Measurements from ENCODE around the gene ZBTB20. TPM values are rescaled to one million over a fixed set of nuclear protein-coding genes. Genes with fewer than 3 reads are reported as not detected.
"Not testable (repeated sequence)": the region's sequence is repeated elsewhere in the genome, so short reads cannot be mapped to it uniquely, and the experiment has no call there.

ZBTB20 gene
- total RNA-seq, 1 donor from 2014 or later, result 84.2 TPM

GRCh38 chr3:114824014-114824413 is 323.1 kb downstream of the ZBTB20 start:
- intact Hi-C loops (cut with DNase I), result loop anchor here (10.0 kb wide), 1 partner anchor 871 kb away; no protein-coding TSS in a partner anchor
- no peak for DNase-seq (ENCODE audit: low spot score)

- no peak for DNase-seq (ENCODE audit: low spot score)
- intact Hi-C loops (cut with DNase I), result loop anchor here (10.0 kb wide), 1 partner anchor 872 kb away; no protein-coding TSS in a partner anchor
Observed at GRCh38 chr3:114823061-114823460, 324.0 kb downstream of the ZBTB20 start.

- intact Hi-C loops (cut with DNase I), result no loop called here
- DNase-seq (ENCODE audit: low spot score), result no peak
Observed at GRCh38 chr3:114816052-114816451, 331.0 kb downstream of the ZBTB20 start.

GRCh38 chr3:114812541-114813238 is 334.4 kb downstream of the ZBTB20 start:
- DNase-seq (ENCODE audit: low spot score); intact Hi-C loops (cut with DNase I): not testable (repeated sequence)

DNA sequence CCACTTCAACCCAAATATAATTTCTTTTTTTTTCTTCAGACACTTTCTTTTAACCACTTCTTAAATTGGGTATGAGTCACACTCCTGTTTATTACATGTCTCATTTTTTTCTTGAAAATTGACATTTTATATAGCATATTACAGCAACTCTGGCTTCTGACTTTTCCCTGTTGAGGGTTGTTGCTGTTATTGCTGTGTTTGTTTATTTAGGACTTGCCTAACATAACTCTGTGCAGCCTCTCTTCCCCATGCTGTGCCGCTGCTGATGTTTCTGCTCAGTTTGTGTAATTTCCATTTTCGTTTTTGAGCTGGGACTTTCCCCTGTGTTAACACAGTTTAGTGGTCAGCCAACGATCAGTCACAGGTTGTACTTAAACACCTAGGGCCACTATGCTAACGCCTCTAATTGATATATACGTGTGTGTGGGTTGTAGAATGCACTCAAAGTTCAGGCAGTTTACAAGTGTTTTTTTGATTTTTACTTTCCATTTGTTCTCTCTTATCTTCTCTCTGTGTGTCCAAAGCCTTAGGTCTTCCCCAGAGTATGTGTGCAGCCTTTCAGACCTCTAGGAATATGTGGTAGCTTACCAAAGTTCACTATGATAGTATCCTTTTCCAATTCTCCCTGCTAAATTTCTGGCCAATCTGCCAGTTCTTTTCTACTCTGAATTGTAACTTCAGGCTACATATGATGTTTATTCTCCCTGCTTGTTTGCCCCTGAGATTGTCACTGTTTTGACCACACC is 337.2 kb downstream of the ZBTB20 start:
- intact Hi-C loops (cut with DNase I), result loop anchor here (10.0 kb wide), 1 partner anchor 125 kb away; no protein-coding TSS in a partner anchor
- no peak for DNase-seq (ENCODE audit: low spot score)

DNA sequence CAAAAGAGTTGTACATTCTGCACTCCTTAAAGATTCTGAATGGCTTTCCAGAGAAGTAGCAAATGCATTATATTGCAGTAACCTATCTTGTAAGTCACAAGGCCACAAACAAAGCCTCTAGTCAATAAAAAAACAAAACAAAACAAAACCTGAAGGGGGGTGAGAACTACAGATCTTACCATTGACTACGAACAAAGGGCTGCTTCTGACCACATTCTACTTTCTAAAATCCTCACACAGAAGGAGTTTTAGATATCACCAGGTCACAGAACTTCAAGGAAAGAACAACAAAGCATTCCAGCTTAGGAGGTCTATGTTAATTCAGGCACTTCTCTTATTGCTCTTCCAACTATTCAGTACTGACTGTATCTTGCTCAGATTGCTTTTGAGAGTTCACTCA is 343.0 kb downstream of the ZBTB20 start:
- intact Hi-C loops (cut with DNase I), result loop anchor here (5.0 to 10.0 kb wide), 2 partner anchors 119 to 177 kb away; no protein-coding TSS in a partner anchor
- no peak for DNase-seq (ENCODE audit: low spot score)

- no peak for DNase-seq (ENCODE audit: low spot score)
- intact Hi-C loops (cut with DNase I), result loop anchor here (5.0 to 10.0 kb wide), 2 partner anchors 118 to 176 kb away; no protein-coding TSS in a partner anchor
Observed at GRCh38 chr3:114803042-114803695, 343.9 kb downstream of the ZBTB20 start.

- intact Hi-C loops (cut with DNase I), result loop anchor here (5.0 to 10.0 kb wide), 2 partner anchors 116 to 173 kb away; no protein-coding TSS in a partner anchor
- no peak for DNase-seq (ENCODE audit: low spot score)
Observed at GRCh38 chr3:114800272-114801031, 346.6 kb downstream of the ZBTB20 start.

- no peak for DNase-seq (ENCODE audit: low spot score)
- intact Hi-C loops (cut with DNase I), result loop anchor here (5.0 to 10.0 kb wide), 2 partner anchors 115 to 173 kb away; no protein-coding TSS in a partner anchor
Observed at GRCh38 chr3:114799816-114800215, 347.3 kb downstream of the ZBTB20 start.

DNA sequence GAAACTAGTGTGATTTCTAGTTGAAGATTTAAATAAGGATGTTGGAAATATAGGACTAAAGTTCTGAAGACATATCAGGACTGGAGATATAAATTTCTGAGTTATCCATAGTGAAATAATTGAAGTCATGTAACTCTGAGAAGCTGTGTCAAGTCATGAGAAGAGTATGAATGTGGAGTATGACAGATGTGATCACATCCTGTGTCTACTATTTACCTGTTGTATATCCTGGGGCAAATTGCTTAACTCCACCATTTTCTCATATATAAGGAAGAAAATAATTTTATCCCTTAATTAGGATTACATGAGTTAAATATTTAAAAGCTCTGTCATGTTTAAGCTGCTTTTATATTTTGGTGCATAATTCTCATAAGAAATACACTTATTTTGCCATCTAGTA is 350.3 kb downstream of the ZBTB20 start:
- intact Hi-C loops (cut with DNase I), result no loop called here
- DNase-seq (ENCODE audit: low spot score), result no peak

GRCh38 chr3:114794894-114795630 is 352.0 kb downstream of the ZBTB20 start:
- intact Hi-C loops (cut with DNase I), result no loop called here
- no peak for DNase-seq (ENCODE audit: low spot score)

DNA sequence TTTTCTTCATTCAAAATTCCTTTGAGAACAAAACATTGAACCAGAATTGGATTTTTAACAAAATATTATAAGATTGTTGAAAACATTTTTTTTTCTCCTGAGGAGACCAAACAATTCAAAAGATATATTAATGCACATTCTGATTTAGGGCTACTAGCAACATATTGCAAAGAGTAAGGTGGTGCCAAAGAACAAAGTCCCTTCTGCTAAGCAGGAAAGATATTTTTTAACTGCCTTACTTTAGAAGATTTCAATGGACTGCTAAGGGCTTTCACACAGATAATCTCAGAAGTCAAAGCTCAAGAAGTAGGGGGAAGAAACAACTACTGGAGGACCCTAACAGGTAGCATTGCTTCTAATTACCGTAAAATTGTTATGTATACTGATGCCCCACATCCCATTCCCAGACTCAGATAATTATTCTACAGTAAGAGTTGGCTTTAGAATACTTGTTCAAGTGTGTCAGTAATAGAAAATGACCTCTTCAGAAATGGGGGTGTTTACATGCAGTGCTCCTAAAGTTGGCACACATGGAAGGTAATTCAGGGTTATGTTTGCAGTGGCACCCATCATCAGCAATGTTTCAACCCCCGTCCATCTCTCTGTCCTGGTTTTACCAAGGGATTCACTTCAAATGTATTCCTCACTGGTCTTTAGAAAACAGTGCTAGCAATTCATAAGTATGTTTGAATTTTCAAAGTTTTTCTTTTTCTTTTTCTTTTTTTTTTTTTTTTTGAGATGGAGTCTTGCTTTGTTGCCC is 354.7 kb downstream of the ZBTB20 start:
- DNase-seq (ENCODE audit: low spot score), result no peak
- intact Hi-C loops (cut with DNase I), result no loop called here

DNA sequence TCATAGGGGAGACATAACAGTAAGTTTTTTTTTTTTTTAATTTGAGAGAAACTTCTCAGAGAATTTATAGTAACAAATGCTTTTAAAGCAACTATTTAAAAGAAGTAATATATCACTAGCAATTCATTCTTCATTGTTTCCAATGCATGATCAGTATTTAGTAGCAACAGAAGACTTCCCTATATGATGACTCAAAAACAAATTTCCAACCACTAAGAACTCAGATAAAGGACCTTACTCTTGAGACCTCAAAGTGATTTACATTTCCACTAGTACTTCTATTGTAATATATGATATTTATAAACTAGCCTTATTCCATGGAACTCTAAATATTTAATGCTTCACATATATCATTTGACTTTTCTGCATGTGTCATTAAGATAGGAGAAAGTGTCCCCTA is 356.3 kb downstream of the ZBTB20 start:
- no peak for DNase-seq (ENCODE audit: low spot score)
- intact Hi-C loops (cut with DNase I), result no loop called here

GRCh38 chr3:114789803-114790202 is 357.3 kb downstream of the ZBTB20 start:
- DNase-seq (ENCODE audit: low spot score), result no peak
- intact Hi-C loops (cut with DNase I), result no loop called here

DNA sequence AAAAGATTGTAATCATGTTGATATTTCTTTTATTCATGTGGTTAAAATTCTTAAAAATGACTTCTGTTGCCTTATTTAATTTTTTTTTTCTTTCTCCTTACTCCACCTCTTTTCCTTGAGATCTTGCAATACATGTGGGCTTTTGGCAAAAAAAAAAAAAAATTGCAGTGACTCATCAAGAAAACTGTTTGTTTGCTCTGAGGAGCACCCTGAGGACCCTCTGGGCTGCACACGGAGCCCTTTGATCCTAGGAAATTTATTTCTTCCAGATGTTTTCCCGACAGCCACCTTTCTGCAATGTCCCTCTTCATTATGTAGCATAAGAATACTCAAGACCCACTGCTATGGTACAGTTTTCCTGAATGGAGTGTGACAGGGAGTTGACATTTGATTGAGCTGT is 371.7 kb downstream of the ZBTB20 start:
- intact Hi-C loops (cut with DNase I), result no loop called here
- DNase-seq (ENCODE audit: low spot score), result no peak

DNA sequence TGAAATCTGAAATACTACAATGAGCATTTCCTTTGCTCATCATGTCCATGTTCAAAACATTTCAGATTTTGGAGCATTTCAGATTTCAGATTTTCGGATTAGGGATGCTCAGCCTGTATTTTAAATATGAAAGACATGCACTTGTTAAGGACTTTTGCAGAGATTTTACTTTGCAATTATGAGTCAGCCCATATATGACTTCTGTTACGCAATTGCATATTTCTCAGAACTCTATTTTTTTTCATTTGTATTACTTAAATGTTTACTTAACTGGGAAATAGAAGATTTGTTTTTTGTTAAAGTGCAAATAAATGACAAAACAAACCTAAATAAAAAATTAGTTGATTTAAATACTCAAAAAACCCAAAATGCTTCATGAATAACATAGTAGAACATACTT is 376.2 kb downstream of the ZBTB20 start:
- intact Hi-C loops (cut with DNase I), result no loop called here
- no peak for DNase-seq (ENCODE audit: low spot score)

GRCh38 chr3:114764056-114764492 is 383.0 kb downstream of the ZBTB20 start:
- no peak for DNase-seq (ENCODE audit: low spot score)
- intact Hi-C loops (cut with DNase I), result no loop called here

- DNase-seq (ENCODE audit: low spot score), result no peak
- intact Hi-C loops (cut with DNase I), result no loop called here
Observed at GRCh38 chr3:114762144-114762543, 384.9 kb downstream of the ZBTB20 start.
